Measurements from ENCODE around the gene PCDHGA1.
"Not testable (repeated sequence)": the region's sequence is repeated elsewhere in the genome, so short reads cannot be mapped to it uniquely, and the experiment has no call there.

PCDHGA1 gene

GRCh38 chr5:141412854-141413539 lies 82.7 kb downstream of the PCDHGA1 start, which contains the start of gene PCDHGA10:
PCDHGA10 (plus strand) TSS chr5:141412987; CDS start chr5:141413176, 189 bp downstream.
- peak; percentile 83 for TF ChIP-seq CTCF (IDR thresholded peaks at IDR 0.05; ENCODE audit: low read depth, low read length)
- peak within 1 kb of the TSS; percentile 68 for H3K4me3 ChIP-seq (ENCODE audit: low read depth, low read length)

DNA sequence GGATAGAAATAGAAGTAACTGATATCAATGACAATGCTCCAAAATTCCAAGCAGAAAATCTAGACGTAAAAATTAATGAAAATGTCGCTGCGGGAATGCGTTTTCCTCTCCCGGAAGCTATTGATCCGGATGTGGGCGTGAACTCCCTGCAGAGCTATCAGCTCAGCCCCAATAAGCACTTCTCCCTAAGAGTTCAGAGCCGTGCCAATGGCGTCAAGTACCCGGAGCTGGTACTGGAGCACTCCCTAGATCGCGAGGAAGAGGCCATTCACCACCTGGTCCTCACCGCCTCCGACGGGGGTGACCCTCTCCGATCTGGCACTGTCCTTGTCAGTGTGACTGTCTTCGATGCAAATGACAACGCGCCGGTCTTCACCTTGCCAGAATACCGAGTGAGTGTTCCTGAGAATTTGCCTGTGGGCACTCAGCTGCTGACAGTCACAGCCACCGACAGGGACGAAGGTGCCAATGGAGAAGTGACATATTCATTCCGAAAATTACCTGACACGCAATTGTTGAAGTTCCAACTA lies 83.3 kb downstream of the PCDHGA1 start:
- peak overlapping the region; percentile 68 for H3K4me3 ChIP-seq (ENCODE audit: low read depth, low read length)
- no peak for TF ChIP-seq CTCF (IDR thresholded peaks at IDR 0.05; ENCODE audit: low read depth, low read length)

GRCh38 chr5:141414548-141415274 lies 84.4 kb downstream of the PCDHGA1 start:
- not testable (repeated sequence) for H3K4me3 ChIP-seq (ENCODE audit: low read depth, low read length)

DNA sequence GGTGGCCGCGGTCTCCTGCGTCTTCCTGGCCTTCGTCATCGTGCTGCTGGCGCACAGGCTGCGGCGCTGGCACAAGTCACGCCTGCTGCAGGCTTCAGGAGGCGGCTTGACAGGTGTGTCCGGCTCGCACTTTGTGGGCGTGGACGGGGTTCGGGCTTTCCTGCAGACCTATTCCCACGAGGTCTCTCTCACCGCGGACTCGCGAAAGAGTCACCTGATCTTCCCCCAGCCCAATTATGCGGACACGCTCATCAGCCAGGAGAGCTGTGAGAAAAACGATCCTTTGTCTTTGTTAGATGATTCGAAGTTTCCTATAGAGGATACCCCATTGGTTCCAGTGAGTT lies 84.9 kb downstream of the PCDHGA1 start:
- H3K4me3 ChIP-seq (ENCODE audit: low read depth, low read length) = not testable (repeated sequence)

- peak; percentile 95 for TF ChIP-seq CTCF (IDR thresholded peaks at IDR 0.05; ENCODE audit: low read depth, low read length)
- H3K4me3 ChIP-seq (ENCODE audit: low read depth, low read length) = peak within 1 kb of the TSS; percentile 54
Observed at GRCh38 chr5:141417494-141418172, 87.3 kb downstream of the PCDHGA1 start, which contains the start of gene PCDHGB7. PCDHGB7 (plus strand) TSS chr5:141417677; CDS start chr5:141417860, 183 bp downstream.

DNA sequence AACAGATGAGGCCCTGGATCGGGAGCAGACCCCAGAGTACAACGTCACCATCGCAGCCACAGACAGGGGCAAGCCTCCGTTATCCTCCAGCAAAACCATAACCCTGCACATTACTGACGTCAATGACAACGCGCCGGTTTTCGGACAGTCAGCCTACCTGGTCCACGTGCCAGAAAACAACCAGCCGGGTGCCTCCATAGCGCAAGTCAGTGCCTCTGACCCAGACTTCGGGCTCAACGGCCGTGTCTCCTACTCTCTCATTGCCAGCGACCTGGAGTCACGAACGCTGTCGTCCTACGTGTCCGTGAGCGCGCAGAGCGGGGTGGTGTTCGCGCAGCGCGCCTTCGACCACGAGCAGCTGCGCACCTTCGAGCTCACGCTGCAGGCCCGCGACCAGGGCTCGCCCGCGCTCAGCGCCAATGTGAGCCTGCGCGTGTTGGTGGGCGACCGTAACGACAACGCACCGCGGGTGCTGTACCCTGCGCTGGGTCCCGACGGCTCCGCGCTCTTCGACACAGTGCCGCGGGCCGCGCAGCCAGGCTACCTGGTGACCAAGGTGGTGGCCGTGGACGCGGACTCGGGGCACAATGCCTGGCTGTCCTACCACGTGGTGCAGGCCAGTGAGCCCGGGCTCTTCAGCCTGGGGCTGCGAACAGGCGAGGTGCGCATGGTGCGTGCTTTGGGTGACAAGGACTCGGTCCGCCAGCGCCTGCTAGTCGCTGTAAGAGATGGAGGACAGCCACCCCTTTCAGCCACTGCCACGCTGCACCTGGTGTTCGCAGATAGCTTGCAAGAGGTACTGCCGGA lies 89.0 kb downstream of the PCDHGA1 start:
- H3K4me3 ChIP-seq (ENCODE audit: low read depth, low read length) = no peak overlapping the region
- no peak for TF ChIP-seq CTCF (IDR thresholded peaks at IDR 0.05; ENCODE audit: low read depth, low read length)

DNA sequence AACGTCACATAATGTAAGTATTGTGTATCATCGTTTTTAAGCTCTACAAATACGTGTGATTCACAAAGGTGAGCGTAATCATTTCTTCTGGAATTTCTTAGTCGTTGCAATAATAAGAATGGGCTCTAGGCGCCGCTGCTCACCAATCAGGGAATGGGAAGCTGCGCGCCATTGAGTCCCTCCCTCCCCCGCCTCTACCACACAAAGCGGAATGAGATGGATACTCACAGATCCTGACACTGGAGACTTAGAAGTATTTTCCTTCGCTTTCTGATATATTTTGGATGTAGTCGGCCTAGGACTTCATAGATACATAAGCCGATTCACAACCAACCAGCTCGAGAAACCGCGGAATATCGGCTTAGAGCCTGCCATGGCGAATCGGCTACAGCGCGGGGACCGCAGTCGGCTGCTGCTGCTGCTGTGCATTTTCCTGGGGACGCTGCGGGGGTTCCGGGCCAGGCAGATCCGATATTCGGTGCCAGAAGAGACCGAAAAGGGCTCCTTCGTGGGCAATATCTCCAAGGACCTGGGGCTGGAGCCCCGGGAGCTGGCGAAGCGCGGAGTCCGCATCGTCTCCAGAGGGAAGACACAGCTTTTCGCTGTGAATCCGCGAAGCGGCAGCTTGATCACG lies 90.7 kb downstream of the PCDHGA1 start, which contains the start of gene PCDHGA11:
TSS of gene PCDHGA11 (plus strand) at position 197 of the 634 bp plus-strand sequence. CDS start at position 374, 177 bp downstream.
- peak; percentile 60 for TF ChIP-seq CTCF (IDR thresholded peaks at IDR 0.05; ENCODE audit: low read depth, low read length)
- peak within 1 kb of the TSS; percentile 36 for H3K4me3 ChIP-seq (ENCODE audit: low read depth, low read length)

Measured in WI38 (cell line).